LoVo (cell line): Measurements from ENCODE around the gene CDC42BPB.

Experiments
- DNase-seq: peaks from one replicate; pipeline ENCODE4 v3.0.0-alpha.2; 2016; ENCODE audit warnings: low spot score

The CDC42BPB gene

GRCh38 chr14:102966681-102967505, 90.5 kb downstream of the CDC42BPB start:
- no peak for DNase-seq

GRCh38 chr14:102965971-102966655, 91.2 kb downstream of the CDC42BPB start:
- DNase-seq = no peak

- DNase-seq = no peak
Measured at GRCh38 chr14:102965282-102965681, 92.1 kb downstream of the CDC42BPB start.

GRCh38 chr14:102964152-102964730, 93.1 kb downstream of the CDC42BPB start:
- DNase-seq = no peak

GRCh38 chr14:102962111-102962627, 95.2 kb downstream of the CDC42BPB start:
- no peak for DNase-seq

- DNase-seq = no peak
Measured at GRCh38 chr14:102958461-102958860, 98.9 kb downstream of the CDC42BPB start.

GRCh38 chr14:102957222-102957621, 100.1 kb downstream of the CDC42BPB start:
- no peak for DNase-seq

- no peak for DNase-seq
Measured at GRCh38 chr14:102955636-102956408, 101.5 kb downstream of the CDC42BPB start.

GRCh38 chr14:102954081-102954789, 103.1 kb downstream of the CDC42BPB start:
- DNase-seq = no peak

- DNase-seq = no peak
Measured at GRCh38 chr14:102953100-102953499, 104.2 kb downstream of the CDC42BPB start.

- DNase-seq = no peak
Measured at GRCh38 chr14:102952276-102952675, 105.1 kb downstream of the CDC42BPB start.

GRCh38 chr14:102951799-102952198, 105.5 kb downstream of the CDC42BPB start:
- no peak for DNase-seq

- DNase-seq = no peak
Measured at GRCh38 chr14:102951034-102951433, 106.3 kb downstream of the CDC42BPB start.

- no peak for DNase-seq
Measured at GRCh38 chr14:102949801-102950451, 107.4 kb downstream of the CDC42BPB start.

GRCh38 chr14:102949062-102949800, 108.1 kb downstream of the CDC42BPB start:
- DNase-seq = no peak

- DNase-seq = no peak
Measured at GRCh38 chr14:102948698-102949061, 108.7 kb downstream of the CDC42BPB start.

GRCh38 chr14:102947321-102948103, 109.8 kb downstream of the CDC42BPB start:
- no peak for DNase-seq

GRCh38 chr14:102945346-102946130, 111.8 kb downstream of the CDC42BPB start:
- no peak for DNase-seq
